ENCODE measurements around the gene CHRNA5.

The CHRNA5 gene

DNA sequence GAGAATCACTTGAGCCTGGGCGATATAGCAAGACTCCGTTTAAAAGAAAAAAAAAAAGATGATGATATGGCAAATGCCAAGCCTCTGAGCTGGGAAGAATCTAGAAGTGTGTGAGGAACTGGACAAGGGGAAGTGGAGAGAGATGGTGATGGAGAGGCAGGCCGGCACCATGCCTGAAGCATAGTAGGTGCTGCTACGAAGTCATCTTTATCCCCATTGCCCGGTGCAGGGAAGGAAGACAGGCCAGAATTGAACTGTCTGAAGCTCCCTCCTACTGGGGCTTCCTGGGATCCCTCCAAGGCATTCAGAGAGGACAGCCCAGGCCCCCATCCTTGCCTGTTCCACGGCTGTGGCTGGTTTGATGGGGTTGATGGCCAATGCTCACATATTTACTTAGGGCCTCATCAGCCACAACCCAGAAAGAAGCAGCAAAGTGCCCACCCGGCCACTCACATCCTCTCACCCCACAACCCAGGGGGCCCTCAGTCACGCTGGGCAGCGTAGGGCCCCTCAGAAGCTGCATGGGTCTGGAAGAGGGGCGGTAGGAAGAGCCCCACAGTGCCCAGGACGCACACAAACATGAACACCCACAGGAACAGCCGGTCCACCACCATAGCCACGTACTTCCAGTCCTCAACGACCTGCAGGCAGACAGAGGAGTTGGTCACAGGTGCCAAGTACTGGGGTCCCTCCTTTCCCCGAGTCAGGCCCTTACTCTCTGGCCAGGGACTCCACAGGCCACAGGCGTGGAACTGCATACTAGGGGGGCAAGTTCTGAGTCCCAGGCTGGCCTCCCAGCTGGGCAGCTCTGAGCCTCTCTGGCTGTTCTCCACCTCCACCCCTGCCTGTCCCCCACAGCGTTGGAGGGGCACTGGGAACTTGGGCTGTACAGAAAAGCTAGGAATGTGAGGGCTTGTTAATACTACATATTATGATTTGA, 59.6 kb downstream of the CHRNA5 start:
- DNase-seq (ENCODE audit: insufficient read length, low spot score) (no peak), FAIRE-seq (no peak)
- TF ChIP-seq POLR2AphosphoS5 (IDR thresholded peaks at IDR 0.05; ENCODE audit: low read depth, low read length) (no peak), POLR2A (IDR thresholded peaks at IDR 0.05; ENCODE audit: low read depth, low read length) (no peak), SPI1 (IDR thresholded peaks at IDR 0.05; ENCODE audit: low read depth, low read length) (no peak), POU2F2 (IDR thresholded peaks at IDR 0.05; ENCODE audit: low read depth, low read length) (no peak), TAF1 (IDR thresholded peaks at IDR 0.05; ENCODE audit: low read depth, low read length) (no peak), PAX5 (IDR thresholded peaks at IDR 0.05; ENCODE audit: insufficient read depth, low read length, severe bottlenecking) (no peak)

DNA sequence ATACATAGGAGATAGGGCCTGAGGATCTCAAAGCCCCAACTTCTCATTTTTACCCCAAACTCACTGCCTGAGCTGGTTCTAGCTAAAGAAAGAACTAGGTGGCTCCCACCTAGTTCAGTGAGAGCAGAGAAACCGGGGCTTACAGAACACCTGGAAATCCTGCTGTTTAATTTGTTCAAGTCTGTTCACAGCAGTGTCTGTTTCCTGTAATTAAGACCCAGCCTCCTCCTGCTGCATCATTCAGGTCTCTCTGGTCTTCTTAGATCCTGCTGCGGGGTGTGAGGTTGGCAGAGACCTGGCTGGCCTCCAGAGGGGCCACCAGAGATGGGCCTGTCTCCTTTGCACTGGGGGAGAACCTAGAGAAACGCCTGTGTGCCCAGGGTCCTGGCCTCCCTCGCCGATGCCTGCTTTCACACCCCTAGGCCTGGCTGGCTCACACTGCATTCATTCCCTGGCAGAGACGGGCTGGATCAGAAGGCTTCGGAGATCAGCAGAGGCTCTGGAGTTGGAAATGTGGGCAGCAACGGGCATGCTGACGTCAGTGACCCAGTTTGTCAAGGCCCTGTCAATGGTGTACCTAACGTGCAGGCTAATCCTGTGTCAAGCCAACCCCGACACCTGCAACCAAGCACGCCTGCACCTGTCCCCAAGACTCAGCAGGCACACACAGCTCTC, 60.4 kb downstream of the CHRNA5 start:
- FAIRE-seq (no peak), DNase-seq (ENCODE audit: insufficient read length, low spot score) (no peak)
- TF ChIP-seq PAX5 (IDR thresholded peaks at IDR 0.05; ENCODE audit: insufficient read depth, low read length, severe bottlenecking) (no peak), POLR2A (IDR thresholded peaks at IDR 0.05; ENCODE audit: low read depth, low read length) (no peak), TAF1 (IDR thresholded peaks at IDR 0.05; ENCODE audit: low read depth, low read length) (no peak), POLR2AphosphoS5 (IDR thresholded peaks at IDR 0.05; ENCODE audit: low read depth, low read length) (no peak), SPI1 (IDR thresholded peaks at IDR 0.05; ENCODE audit: low read depth, low read length) (no peak), POU2F2 (IDR thresholded peaks at IDR 0.05; ENCODE audit: low read depth, low read length) (no peak)

DNA sequence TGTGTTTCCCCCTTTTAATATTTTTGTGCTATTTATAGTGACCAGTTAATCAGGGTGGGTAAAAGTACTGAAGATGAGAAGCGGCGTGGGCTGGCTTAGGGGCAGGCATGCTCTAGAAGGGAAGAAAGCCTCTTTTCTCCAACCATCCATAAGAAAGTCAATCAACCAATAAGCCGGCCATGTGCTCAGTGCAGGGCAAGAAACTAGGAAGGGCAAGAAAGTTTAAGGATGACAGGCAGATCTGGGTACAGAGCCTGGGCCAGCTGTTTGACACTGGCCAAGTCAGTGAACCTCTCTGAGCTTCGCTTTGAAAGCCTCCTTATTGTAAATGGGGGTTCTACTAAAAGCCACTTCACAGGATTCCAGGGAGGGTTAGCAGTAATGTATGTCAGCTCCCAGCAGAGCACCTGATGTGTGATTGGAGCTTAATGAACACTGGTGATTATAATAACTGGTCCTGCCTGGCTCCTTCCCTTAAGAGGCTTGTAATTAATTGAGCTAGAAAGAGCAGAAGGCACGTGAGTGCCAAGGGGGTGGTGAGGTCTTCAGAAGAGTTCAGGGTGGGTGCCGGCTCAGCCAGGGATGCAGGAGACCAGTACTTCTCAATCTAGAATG, 61.2 kb downstream of the CHRNA5 start:
- no peak for DNase-seq (ENCODE audit: insufficient read length, low spot score)

DNA sequence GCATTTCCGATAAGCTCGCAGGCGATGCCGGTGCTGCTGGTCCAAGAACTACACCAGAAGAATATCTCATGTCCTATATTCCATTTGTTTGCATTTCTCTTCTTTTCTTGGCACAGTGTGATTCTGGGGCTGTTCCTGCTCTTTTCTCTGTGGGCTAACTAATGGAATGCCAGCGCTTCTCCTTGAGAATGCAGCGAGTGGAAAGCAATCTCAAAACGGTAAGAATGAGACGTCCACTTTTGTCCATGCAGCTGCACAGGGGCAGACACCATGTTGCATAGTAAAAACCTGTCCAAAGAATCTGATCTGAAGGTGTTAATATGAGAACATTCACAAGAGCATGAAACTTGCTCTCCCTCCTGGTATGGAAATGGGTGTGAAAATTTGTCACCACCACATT, 62.0 kb downstream of the CHRNA5 start:
- TF ChIP-seq POU2F2 (IDR thresholded peaks at IDR 0.05; ENCODE audit: low read depth, low read length) (no peak), PAX5 (IDR thresholded peaks at IDR 0.05; ENCODE audit: insufficient read depth, low read length, severe bottlenecking) (no peak), POLR2A (IDR thresholded peaks at IDR 0.05; ENCODE audit: low read depth, low read length) (no peak), POLR2AphosphoS5 (IDR thresholded peaks at IDR 0.05; ENCODE audit: low read depth, low read length) (no peak), TAF1 (IDR thresholded peaks at IDR 0.05; ENCODE audit: low read depth, low read length) (no peak), SPI1 (IDR thresholded peaks at IDR 0.05; ENCODE audit: low read depth, low read length) (no peak)
- no peak for FAIRE-seq

More for the DNA sequence above, 61.2 kb downstream of the CHRNA5 start:
- no peak for FAIRE-seq
- no peak for TF ChIP-seq TAF1 (IDR thresholded peaks at IDR 0.05; ENCODE audit: low read depth, low read length)
- no peak for TF ChIP-seq PAX5 (IDR thresholded peaks at IDR 0.05; ENCODE audit: insufficient read depth, low read length, severe bottlenecking)
- no peak for TF ChIP-seq POU2F2 (IDR thresholded peaks at IDR 0.05; ENCODE audit: low read depth, low read length)
- no peak for TF ChIP-seq SPI1 (IDR thresholded peaks at IDR 0.05; ENCODE audit: low read depth, low read length)
- no peak for TF ChIP-seq POLR2AphosphoS5 (IDR thresholded peaks at IDR 0.05; ENCODE audit: low read depth, low read length)
- no peak for TF ChIP-seq POLR2A (IDR thresholded peaks at IDR 0.05; ENCODE audit: low read depth, low read length)

DNA sequence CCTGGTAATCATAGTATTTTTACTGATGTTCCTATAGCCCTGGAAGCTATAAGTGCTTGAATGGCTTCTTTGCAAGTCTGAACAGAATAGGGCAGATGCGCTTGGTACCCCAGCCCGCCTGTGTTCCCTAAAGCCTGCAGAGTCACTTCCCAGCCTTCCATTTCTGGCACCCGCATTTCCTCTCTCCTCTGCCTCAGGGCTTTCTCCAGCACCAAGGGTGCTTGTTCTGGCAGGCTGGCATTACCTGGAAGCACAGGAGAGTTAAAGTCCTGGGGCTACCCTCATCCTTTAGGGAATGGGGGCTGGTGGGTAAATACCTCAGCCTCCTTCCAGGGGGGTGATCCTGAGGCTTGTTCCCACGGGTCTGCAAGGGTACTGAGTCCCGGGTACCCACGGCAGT, 62.9 kb downstream of the CHRNA5 start:
- TF ChIP-seq POLR2AphosphoS5 (IDR thresholded peaks at IDR 0.05; ENCODE audit: low read depth, low read length) (no peak), POU2F2 (IDR thresholded peaks at IDR 0.05; ENCODE audit: low read depth, low read length) (no peak), TAF1 (IDR thresholded peaks at IDR 0.05; ENCODE audit: low read depth, low read length) (no peak), PAX5 (IDR thresholded peaks at IDR 0.05; ENCODE audit: insufficient read depth, low read length, severe bottlenecking) (no peak), SPI1 (IDR thresholded peaks at IDR 0.05; ENCODE audit: low read depth, low read length) (no peak)
- DNase-seq (ENCODE audit: insufficient read length, low spot score), result no peak
- FAIRE-seq, result no peak

More for the DNA sequence above, 62.0 kb downstream of the CHRNA5 start:
- DNase-seq (ENCODE audit: insufficient read length, low spot score), result no peak

DNA sequence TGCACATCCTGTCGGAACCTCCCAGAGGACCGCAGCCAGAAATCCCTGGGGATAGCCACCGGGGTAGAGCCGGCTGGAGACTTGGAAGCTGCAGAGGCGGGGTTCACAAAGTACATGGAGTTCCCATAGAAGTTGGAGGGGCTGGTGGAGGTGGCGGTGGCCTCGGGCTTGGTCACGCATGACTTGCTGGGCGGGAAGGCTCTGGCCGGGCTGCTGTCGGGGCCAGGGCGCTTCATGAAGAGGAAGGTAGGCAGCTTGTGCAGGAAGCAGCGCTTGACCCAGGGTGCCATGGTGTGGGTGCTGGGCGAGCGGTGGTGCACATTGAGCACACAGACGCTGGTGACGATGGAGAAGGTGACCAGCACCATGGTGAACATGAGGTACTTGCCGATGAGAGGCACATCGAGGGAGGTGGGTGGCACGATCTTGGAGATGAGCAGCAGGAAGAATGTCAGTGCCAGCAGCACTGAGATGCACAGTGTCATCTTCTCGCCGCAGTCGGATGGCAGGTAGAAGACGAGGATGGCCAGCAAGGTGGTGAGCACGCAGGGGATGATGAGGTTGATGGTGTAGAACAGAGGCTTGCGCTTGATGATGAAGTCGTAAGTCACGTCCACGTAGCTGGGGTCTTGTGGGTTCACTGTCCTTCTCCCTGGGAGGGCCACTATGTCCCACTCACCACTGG, 63.9 kb downstream of the CHRNA5 start:
- DNase-seq (ENCODE audit: insufficient read length, low spot score), result no peak
- FAIRE-seq, result no peak
- TF ChIP-seq POLR2AphosphoS5 (IDR thresholded peaks at IDR 0.05; ENCODE audit: low read depth, low read length) (no peak), PAX5 (IDR thresholded peaks at IDR 0.05; ENCODE audit: insufficient read depth, low read length, severe bottlenecking) (no peak), TAF1 (IDR thresholded peaks at IDR 0.05; ENCODE audit: low read depth, low read length) (no peak), POLR2A (IDR thresholded peaks at IDR 0.05; ENCODE audit: low read depth, low read length) (no peak), POU2F2 (IDR thresholded peaks at IDR 0.05; ENCODE audit: low read depth, low read length) (no peak), SPI1 (IDR thresholded peaks at IDR 0.05; ENCODE audit: low read depth, low read length) (no peak)

DNA sequence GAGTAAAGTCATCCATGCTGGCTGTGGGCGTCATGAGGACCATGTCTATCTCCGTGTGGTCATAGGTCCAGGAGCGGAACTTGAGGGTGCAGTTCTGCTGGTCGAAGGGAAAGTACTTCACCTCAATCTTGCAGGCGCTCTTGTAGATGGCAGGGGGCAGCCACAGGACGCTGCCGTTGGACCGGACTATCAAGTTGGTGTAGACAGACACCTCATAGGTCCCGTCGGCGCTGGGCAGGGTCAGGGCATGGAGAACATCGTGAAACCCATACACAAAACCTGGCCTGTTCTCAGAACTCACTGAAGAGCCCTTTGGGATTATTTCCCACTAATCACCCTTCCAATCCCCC, 64.4 kb downstream of the CHRNA5 start:
- TF ChIP-seq SPI1 (IDR thresholded peaks at IDR 0.05; ENCODE audit: low read depth, low read length) (no peak), POLR2AphosphoS5 (IDR thresholded peaks at IDR 0.05; ENCODE audit: low read depth, low read length) (no peak), TAF1 (IDR thresholded peaks at IDR 0.05; ENCODE audit: low read depth, low read length) (no peak), PAX5 (IDR thresholded peaks at IDR 0.05; ENCODE audit: insufficient read depth, low read length, severe bottlenecking) (no peak)
- DNase-seq (ENCODE audit: insufficient read length, low spot score), result no peak
- FAIRE-seq, result no peak

DNA sequence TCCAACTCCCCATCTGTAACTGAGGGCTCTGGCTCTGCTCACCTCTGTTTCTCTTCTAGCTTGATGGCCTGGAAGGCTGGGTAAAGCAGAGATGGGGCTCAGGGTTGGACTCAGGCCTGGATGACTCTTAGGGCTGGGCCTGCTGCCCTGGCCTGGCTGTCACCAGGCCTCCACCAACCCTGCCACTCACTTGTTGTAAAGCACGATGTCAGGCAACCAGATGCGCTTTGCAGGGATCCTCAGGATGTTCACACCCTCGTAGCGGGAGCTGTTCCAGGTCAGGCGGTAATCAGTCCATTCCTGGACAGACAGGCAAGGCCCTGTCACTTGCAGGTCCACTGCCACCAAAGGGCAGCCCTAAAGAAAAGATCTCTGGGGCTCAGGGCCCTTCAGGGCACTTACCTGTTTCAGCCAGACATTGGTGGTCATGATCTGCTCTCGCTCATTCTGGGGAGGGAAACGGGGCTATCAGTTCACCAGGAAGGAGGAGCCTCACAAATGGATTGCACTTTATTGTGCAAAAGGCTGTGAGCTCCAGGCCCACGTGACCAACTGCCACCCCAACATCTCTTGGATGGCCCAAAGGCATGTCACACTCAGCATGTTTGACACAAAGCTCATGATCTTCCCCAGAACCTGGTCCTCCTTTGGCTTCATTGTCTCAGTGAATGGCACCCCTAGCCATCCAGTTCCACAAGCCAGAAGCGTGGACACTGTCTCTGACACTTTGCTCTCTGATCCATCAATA, 65.7 kb downstream of the CHRNA5 start:
- DNase-seq (ENCODE audit: insufficient read length, low spot score) (no peak), FAIRE-seq (no peak)
- TF ChIP-seq POLR2A (IDR thresholded peaks at IDR 0.05; ENCODE audit: low read depth, low read length) (no peak), SPI1 (IDR thresholded peaks at IDR 0.05; ENCODE audit: low read depth, low read length) (no peak), POU2F2 (IDR thresholded peaks at IDR 0.05; ENCODE audit: low read depth, low read length) (no peak), PAX5 (IDR thresholded peaks at IDR 0.05; ENCODE audit: insufficient read depth, low read length, severe bottlenecking) (no peak), POLR2AphosphoS5 (IDR thresholded peaks at IDR 0.05; ENCODE audit: low read depth, low read length) (no peak), TAF1 (IDR thresholded peaks at IDR 0.05; ENCODE audit: low read depth, low read length) (no peak)
